ENCODE results near the gene ANKRD31.

Gene ANKRD31

DNA sequence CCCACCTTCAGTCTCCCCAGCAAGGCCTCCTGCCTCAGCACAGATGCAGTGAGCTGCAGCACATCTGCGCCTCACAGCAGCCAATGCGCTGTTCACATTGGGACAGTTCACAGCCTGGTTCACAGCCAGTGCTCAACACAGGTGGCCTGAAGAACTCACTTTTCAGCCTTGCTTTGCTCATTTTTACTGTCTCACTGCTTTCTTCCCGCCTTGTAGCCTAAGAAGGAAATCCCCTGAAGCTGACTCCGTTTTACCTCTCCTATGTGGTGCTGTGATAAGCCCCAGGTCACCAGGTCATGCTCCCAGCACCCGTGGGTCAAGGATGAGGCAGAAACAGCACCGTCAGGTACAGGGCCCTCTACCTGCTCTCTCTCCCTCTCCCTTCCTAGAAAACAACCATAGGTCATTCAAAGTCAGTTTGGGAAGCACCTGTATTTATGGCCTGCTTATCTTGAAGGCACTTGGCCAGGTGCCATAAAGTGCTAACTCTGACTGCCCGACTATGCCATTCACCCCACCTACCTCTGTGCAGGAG lies 185.4 kb downstream of the ANKRD31 start:
- no peaks in the 10 kb centered on the region for H3K27me3 ChIP-seq (ENCODE audit: insufficient read depth, low read length)
- H3K27ac ChIP-seq (ENCODE audit: low read depth, low read length): no peak overlapping the region
- H3K79me2 ChIP-seq (ENCODE audit: control insufficient read depth, insufficient read depth, low read length, unreplicated experiment): no peaks in the 10 kb centered on the region
- peaks cover 20% of the 10 kb centered on the region for H3K4me1 ChIP-seq (ENCODE audit: control insufficient read depth, insufficient read depth, low read length, unreplicated experiment)
- no peak overlapping the region; the same call in 1 of the 2 replicates for H3K4me3 ChIP-seq (ENCODE audit: low read depth, low read length)
- H2AFZ ChIP-seq (ENCODE audit: low read length, unreplicated experiment): no peak overlapping the region
- no peaks in the 10 kb centered on the region for H3K36me3 ChIP-seq (ENCODE audit: insufficient read depth, low read length)

DNA sequence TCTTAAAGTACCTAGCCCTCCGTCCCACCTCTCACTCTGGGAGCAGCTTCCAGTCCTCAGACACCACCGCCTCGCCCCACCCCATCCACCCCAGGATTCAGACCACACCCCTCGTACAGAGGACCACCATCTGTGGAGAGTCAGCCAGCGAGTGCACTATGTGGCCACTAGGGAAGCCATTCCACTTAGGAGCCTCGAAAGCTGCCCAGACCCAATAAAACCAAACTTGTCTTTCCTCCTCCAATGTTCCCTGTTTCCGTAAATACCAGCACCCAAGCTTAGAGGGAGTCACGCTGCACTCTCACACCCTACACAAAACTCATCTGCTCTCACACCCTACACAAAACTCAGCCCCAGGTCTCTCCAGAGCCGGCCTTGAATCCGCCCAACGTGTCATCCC lies 186.3 kb downstream of the ANKRD31 start:
- no peak overlapping the region for H3K27ac ChIP-seq (ENCODE audit: low read depth, low read length)
- no peaks in the 10 kb centered on the region for H3K27me3 ChIP-seq (ENCODE audit: insufficient read depth, low read length)
- H3K4me1 ChIP-seq (ENCODE audit: control insufficient read depth, insufficient read depth, low read length, unreplicated experiment): peaks cover 20% of the 10 kb centered on the region
- no peaks in the 10 kb centered on the region for H3K79me2 ChIP-seq (ENCODE audit: control insufficient read depth, insufficient read depth, low read length, unreplicated experiment)
- H2AFZ ChIP-seq (ENCODE audit: low read length, unreplicated experiment): no peak overlapping the region
- no peak overlapping the region for H3K4me3 ChIP-seq (ENCODE audit: low read depth, low read length)
- no peaks in the 10 kb centered on the region for H3K36me3 ChIP-seq (ENCODE audit: insufficient read depth, low read length)

DNA sequence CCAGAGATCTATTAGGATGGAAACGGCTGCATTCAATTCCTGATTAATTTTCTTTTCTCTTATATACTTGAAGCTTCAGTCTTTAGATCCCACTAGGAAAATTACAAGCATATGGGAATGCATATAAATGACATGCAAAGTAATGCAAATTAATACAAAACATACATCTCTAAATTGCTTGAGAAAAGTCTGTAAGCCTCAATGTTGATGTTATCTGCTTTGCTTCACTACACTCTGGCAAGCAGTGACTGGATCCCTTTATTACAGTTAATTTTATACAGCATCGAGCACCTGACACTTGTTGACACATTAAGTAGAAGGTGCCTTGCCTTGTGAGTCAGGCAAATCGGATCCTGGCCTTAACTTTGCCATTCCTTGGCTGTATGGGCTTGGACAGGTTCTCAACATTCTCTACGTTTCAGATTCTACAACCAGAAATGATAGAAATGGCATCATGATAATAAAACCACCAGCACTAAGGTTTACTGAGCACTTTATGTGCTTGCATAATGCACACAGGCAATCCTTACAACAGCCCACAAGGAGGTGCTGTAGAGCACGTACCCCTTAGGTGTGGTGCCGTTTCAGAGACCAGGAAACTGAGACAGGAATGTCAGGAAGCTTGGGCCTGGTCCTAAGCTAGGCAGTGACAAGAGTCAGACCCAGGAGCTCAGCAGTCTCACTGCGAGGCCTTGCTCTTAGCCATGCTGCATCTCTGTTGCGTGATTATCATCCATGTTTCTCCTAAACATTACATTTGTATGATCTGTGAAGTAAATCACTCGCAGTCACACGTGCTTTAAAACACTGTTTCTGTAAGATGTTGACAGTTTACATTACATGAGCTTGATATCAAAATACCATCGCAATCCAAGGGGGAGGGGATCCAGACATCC lies 187.0 kb downstream of the ANKRD31 start:
- H3K36me3 ChIP-seq (ENCODE audit: insufficient read depth, low read length): no peaks in the 10 kb centered on the region
- H2AFZ ChIP-seq (ENCODE audit: low read length, unreplicated experiment): no peak overlapping the region
- no peak overlapping the region for H3K27ac ChIP-seq (ENCODE audit: low read depth, low read length)
- H3K79me2 ChIP-seq (ENCODE audit: control insufficient read depth, insufficient read depth, low read length, unreplicated experiment): no peaks in the 10 kb centered on the region
- no peak overlapping the region for H3K4me3 ChIP-seq (ENCODE audit: low read depth, low read length)
- no peaks in the 10 kb centered on the region for H3K27me3 ChIP-seq (ENCODE audit: insufficient read depth, low read length)
- peaks cover 19% of the 10 kb centered on the region for H3K4me1 ChIP-seq (ENCODE audit: control insufficient read depth, insufficient read depth, low read length, unreplicated experiment)

DNA sequence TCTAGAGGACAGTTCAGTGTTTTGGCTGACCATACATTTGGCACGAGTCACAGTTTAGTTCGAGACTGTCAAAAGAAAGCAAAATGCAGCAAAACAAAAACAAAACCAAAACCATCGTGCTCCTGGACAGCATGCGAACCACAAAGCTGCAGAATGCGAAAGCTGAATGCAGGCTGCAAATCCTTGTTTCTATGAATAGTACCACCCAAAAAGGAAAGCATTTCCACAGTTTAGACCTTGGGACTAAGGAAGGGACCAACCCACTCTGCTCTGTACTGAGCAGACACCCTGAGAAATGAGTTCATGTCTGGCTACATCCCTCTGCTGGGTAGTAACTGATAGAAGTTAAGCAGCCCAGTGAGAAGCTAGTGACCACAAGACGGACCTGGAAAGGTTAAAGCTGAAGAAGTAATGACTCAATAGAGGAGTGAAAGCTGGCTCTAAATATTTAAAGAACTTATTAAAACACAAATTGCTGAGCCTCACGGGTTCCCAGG lies 188.2 kb downstream of the ANKRD31 start:
- no peaks in the 10 kb centered on the region for H3K79me2 ChIP-seq (ENCODE audit: control insufficient read depth, insufficient read depth, low read length, unreplicated experiment)
- H3K27me3 ChIP-seq (ENCODE audit: insufficient read depth, low read length): no peaks in the 10 kb centered on the region
- peaks cover 18% of the 10 kb centered on the region for H3K4me1 ChIP-seq (ENCODE audit: control insufficient read depth, insufficient read depth, low read length, unreplicated experiment)
- H3K27ac ChIP-seq (ENCODE audit: low read depth, low read length): no peak overlapping the region
- H3K36me3 ChIP-seq (ENCODE audit: insufficient read depth, low read length): no peaks in the 10 kb centered on the region
- peak overlapping the region; percentile 79 for H2AFZ ChIP-seq (ENCODE audit: low read length, unreplicated experiment)
- H3K4me3 ChIP-seq (ENCODE audit: low read depth, low read length): peak overlapping the region; percentile 69

DNA sequence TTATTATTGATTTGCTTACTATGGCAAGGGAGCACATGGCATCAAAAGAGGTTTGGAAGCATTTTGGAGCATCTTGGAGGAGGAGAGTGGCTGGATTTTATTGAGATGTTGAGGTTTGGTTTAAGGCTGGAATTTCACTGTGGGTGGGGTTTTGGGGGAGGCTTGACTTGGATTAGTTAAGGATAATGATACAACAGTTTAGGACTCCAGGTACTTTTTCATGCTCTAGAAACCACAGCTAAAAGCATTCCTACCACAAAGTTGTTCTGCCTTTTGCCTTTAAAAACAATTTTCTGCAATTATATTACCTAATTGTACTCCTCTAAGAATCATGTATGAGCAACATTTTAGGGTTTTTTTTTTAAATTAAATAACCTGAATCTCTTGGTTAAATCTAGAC lies 189.3 kb downstream of the ANKRD31 start:
- Histone ChIP-seq H3K36me3 (ENCODE audit: insufficient read depth, low read length) (no peaks in the 10 kb centered on the region), H3K27ac (ENCODE audit: low read depth, low read length) (no peak overlapping the region), H3K27me3 (ENCODE audit: insufficient read depth, low read length) (no peaks in the 10 kb centered on the region), H3K4me3 (ENCODE audit: low read depth, low read length) (no peak overlapping the region), H3K79me2 (ENCODE audit: control insufficient read depth, insufficient read depth, low read length, unreplicated experiment) (no peaks in the 10 kb centered on the region), H2AFZ (ENCODE audit: low read length, unreplicated experiment) (no peak overlapping the region), H3K4me1 (ENCODE audit: control insufficient read depth, insufficient read depth, low read length, unreplicated experiment) (peaks cover 18% of the 10 kb centered on the region)

DNA sequence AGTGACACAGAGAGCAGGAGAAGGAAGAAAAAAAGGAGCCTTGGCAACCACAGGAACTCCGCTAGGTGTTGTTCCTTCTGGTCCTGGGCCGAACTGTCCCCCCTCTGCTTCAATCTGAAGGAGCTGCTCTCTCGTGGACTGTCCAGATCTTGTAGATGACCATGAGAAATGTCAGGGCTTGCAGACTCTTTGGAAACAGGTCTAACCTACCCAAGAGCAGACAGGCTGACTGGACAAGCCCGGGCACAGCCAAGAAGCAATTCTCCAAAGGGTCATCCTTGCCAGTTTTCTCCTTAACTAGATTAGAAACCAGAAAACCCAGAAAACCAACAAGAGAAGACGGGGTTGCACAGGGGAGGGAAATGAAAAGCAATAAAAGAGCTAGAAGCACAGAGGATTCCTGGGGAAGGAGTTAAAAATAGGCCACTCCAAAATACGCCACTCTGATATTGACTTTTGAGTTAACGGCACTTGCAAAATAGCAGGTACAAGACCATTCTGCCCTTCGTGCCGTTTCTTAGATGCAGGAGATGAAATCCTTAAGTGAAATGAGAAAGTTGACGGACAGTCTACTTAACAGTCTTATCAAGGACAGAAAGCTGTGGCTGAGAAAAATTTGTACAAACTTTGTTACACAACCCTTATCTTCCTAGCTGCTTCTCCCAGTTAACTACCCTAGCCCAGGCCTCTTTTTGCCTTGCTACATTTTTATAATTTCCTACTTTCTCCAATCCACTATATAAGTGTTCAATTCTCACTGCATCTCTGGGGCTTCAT lies 190.1 kb downstream of the ANKRD31 start:
- Histone ChIP-seq H3K79me2 (ENCODE audit: control insufficient read depth, insufficient read depth, low read length, unreplicated experiment) (no peaks in the 10 kb centered on the region), H2AFZ (ENCODE audit: low read length, unreplicated experiment) (no peak overlapping the region), H3K27me3 (ENCODE audit: insufficient read depth, low read length) (no peaks in the 10 kb centered on the region), H3K36me3 (ENCODE audit: insufficient read depth, low read length) (no peaks in the 10 kb centered on the region), H3K4me3 (ENCODE audit: low read depth, low read length) (no peak overlapping the region), H3K4me1 (ENCODE audit: control insufficient read depth, insufficient read depth, low read length, unreplicated experiment) (peaks cover 18% of the 10 kb centered on the region), H3K27ac (ENCODE audit: low read depth, low read length) (no peak overlapping the region)

DNA sequence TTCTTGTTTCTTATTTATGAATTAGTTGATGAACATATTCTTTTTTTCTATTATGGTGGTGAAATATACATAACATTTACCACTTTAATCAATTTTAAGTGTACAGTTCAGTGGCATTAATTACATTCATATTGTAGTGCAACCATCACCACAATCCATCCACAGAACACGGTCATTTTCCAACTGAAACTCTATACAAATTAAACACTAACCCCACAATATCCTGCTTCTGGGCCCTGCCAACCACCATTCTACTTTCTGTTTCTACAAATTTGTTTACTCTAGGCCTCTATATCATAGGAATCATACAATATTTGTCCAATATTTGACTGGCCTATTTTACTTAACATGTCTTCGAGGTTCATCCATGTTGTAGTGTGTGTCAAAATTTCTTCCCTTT lies 191.6 kb downstream of the ANKRD31 start:
- no peaks in the 10 kb centered on the region for H3K36me3 ChIP-seq (ENCODE audit: insufficient read depth, low read length)
- no peak overlapping the region for H3K27ac ChIP-seq (ENCODE audit: low read depth, low read length)
- H2AFZ ChIP-seq (ENCODE audit: low read length, unreplicated experiment): no peak overlapping the region
- H3K79me2 ChIP-seq (ENCODE audit: control insufficient read depth, insufficient read depth, low read length, unreplicated experiment): no peaks in the 10 kb centered on the region
- no peak overlapping the region for H3K4me3 ChIP-seq (ENCODE audit: low read depth, low read length)
- H3K4me1 ChIP-seq (ENCODE audit: control insufficient read depth, insufficient read depth, low read length, unreplicated experiment): peaks cover 23% of the 10 kb centered on the region
- H3K27me3 ChIP-seq (ENCODE audit: insufficient read depth, low read length): no peaks in the 10 kb centered on the region

DNA sequence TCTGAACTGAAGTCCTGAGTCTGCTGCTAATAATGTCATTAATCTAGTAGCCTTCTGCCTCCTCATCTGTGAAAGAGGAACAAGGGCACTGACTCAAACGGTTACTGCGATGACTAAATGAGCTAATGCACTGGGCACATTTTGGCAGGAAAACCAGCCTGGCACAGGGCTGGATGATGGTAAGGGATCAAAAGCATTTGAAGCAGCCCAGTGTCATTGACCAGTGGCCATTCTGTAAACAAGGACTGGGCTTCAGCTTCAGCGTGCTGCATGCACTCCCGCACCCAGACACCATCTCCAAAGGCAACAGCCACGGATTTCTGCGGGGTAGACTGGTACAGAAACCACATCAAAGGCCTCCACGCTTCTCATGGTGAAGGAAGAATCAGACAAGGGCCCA lies 192.3 kb downstream of the ANKRD31 start:
- Histone ChIP-seq H3K27me3 (ENCODE audit: insufficient read depth, low read length) (no peaks in the 10 kb centered on the region), H3K79me2 (ENCODE audit: control insufficient read depth, insufficient read depth, low read length, unreplicated experiment) (no peaks in the 10 kb centered on the region), H3K36me3 (ENCODE audit: insufficient read depth, low read length) (no peaks in the 10 kb centered on the region), H3K27ac (ENCODE audit: low read depth, low read length) (no peak overlapping the region), H2AFZ (ENCODE audit: low read length, unreplicated experiment) (no peak overlapping the region), H3K4me3 (ENCODE audit: low read depth, low read length) (no peak overlapping the region), H3K4me1 (ENCODE audit: control insufficient read depth, insufficient read depth, low read length, unreplicated experiment) (peaks cover 23% of the 10 kb centered on the region)

DNA sequence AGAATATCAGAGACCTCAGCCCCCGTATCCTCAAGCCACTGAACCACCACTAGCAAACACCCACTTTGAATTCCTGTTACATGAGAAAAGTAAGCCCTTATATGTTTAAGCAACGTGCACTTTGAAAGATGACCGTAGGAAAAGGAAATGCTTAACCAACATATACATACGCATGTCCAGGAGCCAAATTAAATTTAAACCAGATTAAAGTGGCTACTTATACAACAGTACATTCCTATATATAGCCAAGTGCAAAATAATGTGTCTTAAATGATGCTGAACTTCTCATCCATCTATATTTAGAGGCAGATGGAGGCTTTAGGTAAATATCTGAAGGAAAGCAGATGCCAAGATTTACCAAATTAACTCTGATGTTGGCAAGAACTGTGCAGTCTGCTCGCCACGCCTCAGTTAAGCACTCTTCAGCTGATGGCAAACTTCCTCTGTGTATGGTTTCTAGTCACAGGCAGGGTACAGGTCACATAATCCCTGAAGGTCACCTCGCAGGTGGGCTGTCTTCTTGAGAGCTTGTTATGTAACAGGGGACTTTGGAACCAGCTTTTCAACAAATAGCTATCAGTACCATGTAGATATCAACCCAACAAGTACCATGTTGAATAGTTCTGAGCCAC lies 192.9 kb downstream of the ANKRD31 start:
- no peaks in the 10 kb centered on the region for H3K36me3 ChIP-seq (ENCODE audit: insufficient read depth, low read length)
- no peaks in the 10 kb centered on the region for H3K27me3 ChIP-seq (ENCODE audit: insufficient read depth, low read length)
- H3K79me2 ChIP-seq (ENCODE audit: control insufficient read depth, insufficient read depth, low read length, unreplicated experiment): no peaks in the 10 kb centered on the region
- no peak overlapping the region for H3K27ac ChIP-seq (ENCODE audit: low read depth, low read length)
- no peak overlapping the region for H3K4me3 ChIP-seq (ENCODE audit: low read depth, low read length)
- no peak overlapping the region for H2AFZ ChIP-seq (ENCODE audit: low read length, unreplicated experiment)
- H3K4me1 ChIP-seq (ENCODE audit: control insufficient read depth, insufficient read depth, low read length, unreplicated experiment): peaks cover 17% of the 10 kb centered on the region

DNA sequence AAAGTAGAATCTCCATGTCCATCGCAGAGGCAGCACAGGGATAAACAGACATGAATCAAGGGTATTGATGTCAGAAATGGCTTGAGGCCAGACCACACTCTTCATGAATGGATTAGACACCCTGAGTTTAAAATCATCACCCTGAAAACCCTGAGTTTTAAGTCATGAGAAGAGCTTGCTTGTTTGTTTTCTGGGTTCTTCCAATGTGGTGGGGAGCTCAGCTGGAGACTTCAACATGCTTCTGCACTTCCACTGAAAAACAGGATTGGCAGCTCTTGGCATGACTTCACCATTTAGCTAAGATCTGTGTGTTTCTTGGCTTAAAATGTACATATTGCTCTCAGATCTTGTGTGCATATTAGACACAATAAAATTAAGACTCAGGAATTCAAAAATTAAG lies 194.2 kb downstream of the ANKRD31 start:
- H3K79me2 ChIP-seq (ENCODE audit: control insufficient read depth, insufficient read depth, low read length, unreplicated experiment): no peaks in the 10 kb centered on the region
- no peak overlapping the region for H3K4me3 ChIP-seq (ENCODE audit: low read depth, low read length)
- H3K27ac ChIP-seq (ENCODE audit: low read depth, low read length): no peak overlapping the region
- no peaks in the 10 kb centered on the region for H3K27me3 ChIP-seq (ENCODE audit: insufficient read depth, low read length)
- no peak overlapping the region for H2AFZ ChIP-seq (ENCODE audit: low read length, unreplicated experiment)
- no peaks in the 10 kb centered on the region for H3K36me3 ChIP-seq (ENCODE audit: insufficient read depth, low read length)
- peaks cover 8% of the 10 kb centered on the region for H3K4me1 ChIP-seq (ENCODE audit: control insufficient read depth, insufficient read depth, low read length, unreplicated experiment)

Measured in ACC112 (cell line).